Hepatocyte (in vitro differentiated cells): ENCODE measurements around the gene SPINT4.
"Not testable (repeated sequence)": the region's sequence is repeated elsewhere in the genome, so short reads cannot be mapped to it uniquely, and the experiment has no call there.

Experiments used
- CTCF ChIP-seq: fragments of 200-600 bp; sonication (generic); IDR thresholded peaks from 2 replicates; pipeline ENCODE4 v1.5.1; 2016; ENCODE audit warnings: antibody characterized with exemption, mild to moderate bottlenecking; ENCODE audit not compliant: poor library complexity
- EZH2 ChIP-seq: fragments of 200-600 bp; sonication (generic); IDR thresholded peaks from 2 replicates; pipeline ENCODE4 v1.6.1; 2016; ENCODE audit warnings: antibody characterized with exemption, mild to moderate bottlenecking, borderline replicate concordance
- EZH2phosphoT487 ChIP-seq: fragments of 200-600 bp; sonication (generic); IDR thresholded peaks from one replicate; pipeline ENCODE4 v1.6.1; 2018; ENCODE audit warnings: antibody characterized with exemption, mild to moderate bottlenecking, low read depth, moderate library complexity; ENCODE audit not compliant: unreplicated experiment, severe bottlenecking

- TF ChIP-seq CTCF, EZH2, EZH2phosphoT487: not testable (repeated sequence)
Observed at GRCh38 chr20:45759921-45760320, 37.8 kb downstream of the SPINT4 start.
